22Rv1 (cell line): ENCODE results near the gene EXOC2.

ENCODE experiments used
- H3K27ac ChIP-seq: fragments of 450-650 bp; 2 replicates; pipeline ENCODE4 v1.5.1; 2017
- ZFX ChIP-seq: fragments of 450-650 bp; IDR thresholded peaks from 2 replicates; pipeline ENCODE4 v1.6.1; 2017; ENCODE audit warnings: antibody characterized with exemption, borderline replicate concordance
- TF ChIP-seq, protein P1 (sequence below): fragments of 450-650 bp; IDR thresholded peaks from 2 replicates; pipeline ENCODE4 v1.5.1; 2017; ENCODE audit warnings: mild to moderate bottlenecking

EXOC2 gene

DNA sequence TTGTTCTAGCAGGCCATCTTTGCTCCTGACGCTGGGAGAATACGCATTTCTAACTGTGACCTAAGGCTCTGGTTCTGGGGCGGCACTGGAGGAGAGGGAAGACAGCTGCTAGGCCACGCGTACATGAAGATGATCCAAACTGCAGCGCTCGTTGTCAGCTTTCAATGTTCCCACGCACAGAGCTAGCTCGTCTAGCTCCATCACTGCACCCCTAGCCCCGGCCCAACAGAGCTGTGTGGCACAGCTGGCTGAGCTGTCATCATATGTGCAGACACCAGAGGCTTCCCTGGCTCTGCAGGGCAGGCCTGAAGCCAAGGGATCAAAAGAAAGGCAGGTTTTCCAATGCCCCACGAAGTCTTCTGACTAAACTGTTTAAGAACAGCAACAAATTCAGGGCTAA is 176.7 kb downstream of the EXOC2 start:
- TF ChIP-seq ZFX = no peak

DNA sequence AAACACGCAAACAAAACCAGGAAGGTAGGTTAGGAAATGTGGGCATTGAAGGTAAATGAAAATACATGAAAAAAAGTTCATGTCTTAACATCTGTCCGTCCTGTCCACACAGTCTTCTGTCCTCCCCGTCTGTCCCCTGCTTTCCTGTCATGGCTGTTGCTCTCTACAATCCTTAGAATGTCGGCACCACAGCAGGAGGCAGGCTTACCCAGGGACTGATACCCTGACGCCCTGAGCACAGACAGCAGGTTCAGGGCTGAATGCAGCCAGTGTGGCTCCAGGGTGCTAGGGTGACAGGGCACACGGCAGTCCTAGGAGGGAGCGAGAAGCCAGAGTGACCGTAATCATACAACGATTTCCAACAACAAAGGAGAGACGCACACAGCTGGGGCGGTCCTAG is 177.7 kb downstream of the EXOC2 start:
- TF ChIP-seq ZFX = no peak
- TF ChIP-seq, protein P1, sequence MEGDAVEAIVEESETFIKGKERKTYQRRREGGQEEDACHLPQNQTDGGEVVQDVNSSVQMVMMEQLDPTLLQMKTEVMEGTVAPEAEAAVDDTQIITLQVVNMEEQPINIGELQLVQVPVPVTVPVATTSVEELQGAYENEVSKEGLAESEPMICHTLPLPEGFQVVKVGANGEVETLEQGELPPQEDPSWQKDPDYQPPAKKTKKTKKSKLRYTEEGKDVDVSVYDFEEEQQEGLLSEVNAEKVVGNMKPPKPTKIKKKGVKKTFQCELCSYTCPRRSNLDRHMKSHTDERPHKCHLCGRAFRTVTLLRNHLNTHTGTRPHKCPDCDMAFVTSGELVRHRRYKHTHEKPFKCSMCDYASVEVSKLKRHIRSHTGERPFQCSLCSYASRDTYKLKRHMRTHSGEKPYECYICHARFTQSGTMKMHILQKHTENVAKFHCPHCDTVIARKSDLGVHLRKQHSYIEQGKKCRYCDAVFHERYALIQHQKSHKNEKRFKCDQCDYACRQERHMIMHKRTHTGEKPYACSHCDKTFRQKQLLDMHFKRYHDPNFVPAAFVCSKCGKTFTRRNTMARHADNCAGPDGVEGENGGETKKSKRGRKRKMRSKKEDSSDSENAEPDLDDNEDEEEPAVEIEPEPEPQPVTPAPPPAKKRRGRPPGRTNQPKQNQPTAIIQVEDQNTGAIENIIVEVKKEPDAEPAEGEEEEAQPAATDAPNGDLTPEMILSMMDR = no peak

More for the DNA sequence above, 176.7 kb downstream of the EXOC2 start:
- H3K27ac ChIP-seq = no peak overlapping the region

GRCh38 chr6:514396-514978 is 178.5 kb downstream of the EXOC2 start:
- no peak overlapping the region for H3K27ac ChIP-seq
- no peak for TF ChIP-seq ZFX
- TF ChIP-seq, protein P1 = no peak

More for the DNA sequence above, 177.7 kb downstream of the EXOC2 start:
- no peak overlapping the region for H3K27ac ChIP-seq

GRCh38 chr6:513961-514360 is 179.0 kb downstream of the EXOC2 start:
- H3K27ac ChIP-seq = no peak overlapping the region
- TF ChIP-seq, protein P1 = no peak
- TF ChIP-seq ZFX = no peak

DNA sequence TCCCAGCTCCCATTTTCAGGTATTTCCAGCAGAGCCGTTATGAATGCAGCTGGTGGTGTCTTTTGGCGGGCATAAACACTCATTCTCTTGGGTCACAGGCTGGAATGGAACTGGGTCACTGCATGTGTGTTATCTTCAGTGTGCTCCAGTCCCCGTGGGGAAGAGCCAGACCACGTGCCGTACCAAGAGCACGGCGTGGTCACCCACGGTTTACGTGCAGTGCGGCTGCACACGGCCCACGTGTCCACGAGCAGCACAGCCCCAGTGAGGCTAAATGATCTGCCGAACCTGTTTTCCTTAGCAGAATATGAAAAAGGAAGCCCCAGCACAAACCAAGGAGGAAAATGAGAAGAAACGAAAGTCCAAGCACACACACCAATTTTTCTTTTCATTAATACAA is 179.9 kb downstream of the EXOC2 start:
- no peak overlapping the region for H3K27ac ChIP-seq
- TF ChIP-seq, protein P1 = no peak
- TF ChIP-seq ZFX = no peak

DNA sequence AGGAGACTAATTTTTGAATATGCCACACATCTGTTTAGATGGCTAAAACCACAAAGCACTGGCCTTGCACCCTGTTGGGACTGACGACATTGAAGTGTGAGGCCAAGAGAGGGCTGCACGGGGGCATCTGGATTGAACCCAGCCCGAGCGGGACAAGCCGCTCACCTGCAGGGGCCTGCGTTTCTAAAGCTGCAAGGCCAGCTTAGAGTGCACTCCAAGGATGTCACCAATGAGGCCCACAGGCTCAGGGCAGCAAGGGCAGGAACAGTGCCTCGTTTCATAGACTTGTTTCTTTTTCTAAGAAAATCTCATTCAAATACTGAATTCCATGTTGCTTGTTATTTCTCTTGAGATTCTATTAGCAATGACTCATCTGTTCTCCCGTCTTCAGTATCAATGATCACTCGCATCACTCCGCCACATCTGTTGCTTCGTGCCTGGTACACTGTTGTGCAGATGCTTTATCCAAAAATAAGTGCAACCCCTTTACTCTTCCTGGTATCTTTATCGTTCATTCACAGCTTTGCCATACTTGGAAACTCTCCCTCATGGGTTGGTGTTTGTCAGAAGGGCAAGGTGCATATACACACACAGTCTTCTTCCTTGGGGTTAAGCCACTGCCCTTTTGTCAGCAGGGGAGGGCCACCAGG is 181.3 kb downstream of the EXOC2 start:
- H3K27ac ChIP-seq = no peak overlapping the region
- no peak for TF ChIP-seq ZFX
- TF ChIP-seq, protein P1 = no peak

GRCh38 chr6:509676-510075 is 183.3 kb downstream of the EXOC2 start:
- TF ChIP-seq, protein P1 = no peak
- no peak for TF ChIP-seq ZFX
- H3K27ac ChIP-seq = no peak overlapping the region

GRCh38 chr6:508614-509013 is 184.3 kb downstream of the EXOC2 start:
- no peak for TF ChIP-seq ZFX
- TF ChIP-seq, protein P1 = no peak
- H3K27ac ChIP-seq = no peak overlapping the region
